K562 (cell line): ENCODE measurements around the gene HDAC7. TPM values are rescaled to one million over a fixed set of nuclear protein-coding genes. Genes with fewer than 3 reads are reported as not detected.
A peak's percentile ranks its signal among the peaks of the same experiment; 100 is the strongest.

ENCODE experiments used
- ATAC-seq: fragments of 200-7000 bp; cut with Tn5 transposase; 3 replicates; pipeline ENCODE4 v1.9.1; 2020; ENCODE audit warnings: moderate library complexity
- BruUV-seq: library from RNA; stranded (reverse); fragments of 400-500 nt; replicated peaks from 2 replicates; lab custom pipeline; 2021; lab: Mats Ljungman, UMichigan
- CTCF ChIA-PET: fragments of 300-600 bp; formaldehyde crosslinking; extraction: SDS; loops from one replicate; lab custom pipeline; 2021; ENCODE audit warnings: low intra/inter-chr PET ratio; lab: Yijun Ruan, JAX
- POLR2A ChIA-PET: fragments of 300-600, 350-650 bp; sonication (Branson Sonifier 250); formaldehyde crosslinking; extraction: SDS; loops from one replicate; lab custom pipeline; 2021; ENCODE audit warnings: antibody characterized with exemption, inconsistent platforms; lab: Yijun Ruan, JAX
- DNase-seq, 4 experiments: peaks; one replicate each; pipeline versions ENCODE4 v3.0.0 to v3.0.0-alpha.2; 2011 to 2018; ENCODE audit warnings: low spot score in 3 of 4, mixed read lengths in 3 of 4; ENCODE audit errors: extremely low read depth in 1 of 4
- FAIRE-seq: peaks from 2 replicates; lab custom pipeline; 2011; peaks lifted over from hg19 to GRCh38; lab: Jason Lieb, UNC
- H2AFZ ChIP-seq: 2 replicates; pipeline ENCODE4 v1.6.0; 2011; ENCODE audit warnings: low read depth, low read length, control low read depth, inconsistent platforms
- H3K27ac ChIP-seq: fragments of 200-600 bp; 3 replicates; pipeline ENCODE4 v1.8.0; 2011; ENCODE audit warnings: low read depth, mild to moderate bottlenecking, control low read depth, inconsistent platforms, low read length, moderate library complexity, mixed read lengths; ENCODE audit errors: extremely low read depth
- H3K27me3 ChIP-seq, 2 experiments: fragments of 300-600 bp in 1 of 2; 2 replicates in 1 of 2; 3 replicates in 1 of 2; pipeline versions ENCODE4 v1.6.0 to v1.8.0; 2011; ENCODE audit warnings: inconsistent platforms in 2 of 2, low read length in 2 of 2, mild to moderate bottlenecking in 1 of 2, mixed read lengths in 1 of 2, moderate library complexity in 1 of 2; ENCODE audit not compliant: control insufficient read depth in 2 of 2, insufficient read depth in 2 of 2
- H3K36me3 ChIP-seq: fragments of 300-600 bp; 3 replicates; pipeline ENCODE4 v1.8.0; 2011; ENCODE audit warnings: mild to moderate bottlenecking, low read length, inconsistent platforms; ENCODE audit not compliant: control insufficient read depth, insufficient read depth
- H3K4me1 ChIP-seq, 2 experiments: fragments of 200-600 bp in 1 of 2; replicated peaks in 1 of 2; 2 replicates in 1 of 2; 3 replicates in 1 of 2; pipeline versions ENCODE4 v1.5.1 to v1.8.0; 2011; ENCODE audit warnings: inconsistent platforms in 2 of 2, low read length in 2 of 2, mild to moderate bottlenecking in 1 of 2, mixed read lengths in 1 of 2, moderate library complexity in 1 of 2; ENCODE audit not compliant: control insufficient read depth in 2 of 2, insufficient read depth in 2 of 2
- H3K4me2 ChIP-seq: 2 replicates; pipeline ENCODE4 v1.6.1; 2011; ENCODE audit warnings: low read length, control low read depth, inconsistent platforms, mixed read lengths; ENCODE audit not compliant: insufficient read depth
- H3K4me3 ChIP-seq: fragments of 200-600 bp; sonication (generic), shearing (Covaris generic); 2 replicates; pipeline ENCODE4 v1.5.1; 2016; ENCODE audit warnings: control low read depth, inconsistent platforms
- H3K79me2 ChIP-seq: fragments of 200-600 bp; 3 replicates; pipeline ENCODE4 v1.8.0; 2011; ENCODE audit warnings: low read length, inconsistent platforms; ENCODE audit not compliant: control insufficient read depth, insufficient read depth
- H3K9ac ChIP-seq, 2 experiments: 2 replicates each; pipeline versions ENCODE4 v1.6.0 to v1.6.1; 2011; ENCODE audit warnings: low read depth in 2 of 2, low read length in 2 of 2, control low read depth in 1 of 2, inconsistent platforms in 1 of 2, mild to moderate bottlenecking in 1 of 2, mixed read lengths in 1 of 2; ENCODE audit not compliant: insufficient read depth in 1 of 2
- H3K9me1 ChIP-seq: one replicate; pipeline ENCODE4 v1.6.0; 2011; ENCODE audit warnings: inconsistent platforms, mild to moderate bottlenecking, low read length, moderate library complexity; ENCODE audit not compliant: control insufficient read depth, insufficient read depth
- H3K9me3 ChIP-seq: replicated peaks from 2 replicates; pipeline ENCODE4 v1.5.1; 2011; ENCODE audit warnings: low read depth, low read length, inconsistent platforms; ENCODE audit not compliant: control insufficient read depth, insufficient read depth
- H4K20me1 ChIP-seq: replicated peaks from 2 replicates; pipeline ENCODE4 v1.6.1; 2011; ENCODE audit warnings: low read length, inconsistent platforms, mixed read lengths; ENCODE audit not compliant: control insufficient read depth, insufficient read depth
- CREB3 ChIP-seq: fragments of 450-650 bp; conservative IDR thresholded peaks from 2 replicates; pipeline ENCODE4 v1.6.1; 2016; ENCODE audit warnings: missing genetic modification characterization, low read depth, mild to moderate bottlenecking, missing compliant biosample characterization, moderate library complexity
- FOXP1 ChIP-seq: sonication (generic); formaldehyde crosslinking; IDR thresholded peaks from 2 replicates; pipeline ENCODE4 v1.8.0; 2022; ENCODE audit warnings: mild to moderate bottlenecking, missing genetic modification reagents
- NR2C1 ChIP-seq, 2 experiments: fragments of 450-650 bp; IDR thresholded peaks; 2 replicates each; pipeline ENCODE4 v1.6.1; 2017; ENCODE audit warnings: mild to moderate bottlenecking in 2 of 2, antibody characterized with exemption in 1 of 2, inconsistent platforms in 1 of 2, missing compliant biosample characterization in 1 of 2, missing genetic modification characterization in 1 of 2
- ZNF263 ChIP-seq: sonication (generic); formaldehyde crosslinking; IDR thresholded peaks from 2 replicates; pipeline ENCODE4 v1.8.0; 2022; ENCODE audit warnings: mild to moderate bottlenecking, missing genetic modification reagents, borderline replicate concordance
- ZNF589 ChIP-seq: fragments of 200-800 bp; sonication (Bioruptor generic); IDR thresholded peaks from 2 replicates; pipeline ENCODE4 v1.6.1; 2016; ENCODE audit warnings: low read depth, missing genetic modification characterization, missing compliant biosample characterization
- WGBS: fragments of 100-300 bp; shearing (Covaris generic); methylation state at CpG from one replicate; pipeline ENCODE4 v1.1.6; 2016; ENCODE audit warnings: low coverage, mixed read lengths; ENCODE audit not compliant: insufficient coverage; ENCODE audit errors: missing lambda C conversion rate; 5-methylcytosine and 5-hydroxymethylcytosine counted together
- in situ Hi-C: fragments of 300-500 bp; cut with MboI; formaldehyde crosslinking; loops from 4 replicates; pipeline ENCODE4 v1.15.0; 2018; ENCODE audit warnings: inconsistent platforms, mixed read lengths
- intact Hi-C: fragments of 100-400 bp; cut with micrococcal nuclease; formaldehyde crosslinking; loops from 2 replicates; pipeline ENCODE4 v1.14.2; 2022
- polyA plus RNA-seq, 8 experiments: library from polyadenylated mRNA; depleted of rRNA in 4 of 8; stranded (reverse) in 5 of 8; unstranded in 3 of 8; fragments of >200 nt; fragmentation: Nextera tagmentation in 2 of 8; fragmentation: Illumina TruSeq in 1 of 8; extraction: Ambion mirVana in 2 of 8; extraction: Trizol in 1 of 8; gene quantifications; 2 replicates each; pipeline versions ENCODE4 v1.2.1 to v1.2.3, GENCODE V29; 2011 to 2014; ENCODE audit warnings: inconsistent platforms in 1 of 8, missing spikeins in 1 of 8
- total RNA-seq, 7 experiments: library from RNA; depleted of rRNA in 6 of 7; stranded (reverse); fragments of >200 nt in 6 of 7; fragmentation: Illumina TruSeq in 2 of 7; extraction: Trizol in 2 of 7; gene quantifications; 2 replicates each; pipeline versions ENCODE4 v1.2.1 to v1.2.3, GENCODE V29; 2011 to 2021; ENCODE audit warnings: low replicate concordance in 1 of 7
- TF ChIP-seq, protein P1 (sequence below): fragments of 250-450 bp; sonication (Bioruptor Pico); IDR thresholded peaks from 2 replicates; pipeline ENCODE4 v1.5.0; 2020; ENCODE audit warnings: mild to moderate bottlenecking, borderline replicate concordance

Gene HDAC7
- total and polyA plus RNA-seq, 9 of the 15 experiments (the other 6 are each of a cell fraction or from before 2014, with no cell fraction given), result 2.5 to 129 (median 31.1) TPM

GRCh38 chr12:47735649-47736048 lies 84.1 kb downstream of the HDAC7 start (continued):
- TF ChIP-seq, protein P1, sequence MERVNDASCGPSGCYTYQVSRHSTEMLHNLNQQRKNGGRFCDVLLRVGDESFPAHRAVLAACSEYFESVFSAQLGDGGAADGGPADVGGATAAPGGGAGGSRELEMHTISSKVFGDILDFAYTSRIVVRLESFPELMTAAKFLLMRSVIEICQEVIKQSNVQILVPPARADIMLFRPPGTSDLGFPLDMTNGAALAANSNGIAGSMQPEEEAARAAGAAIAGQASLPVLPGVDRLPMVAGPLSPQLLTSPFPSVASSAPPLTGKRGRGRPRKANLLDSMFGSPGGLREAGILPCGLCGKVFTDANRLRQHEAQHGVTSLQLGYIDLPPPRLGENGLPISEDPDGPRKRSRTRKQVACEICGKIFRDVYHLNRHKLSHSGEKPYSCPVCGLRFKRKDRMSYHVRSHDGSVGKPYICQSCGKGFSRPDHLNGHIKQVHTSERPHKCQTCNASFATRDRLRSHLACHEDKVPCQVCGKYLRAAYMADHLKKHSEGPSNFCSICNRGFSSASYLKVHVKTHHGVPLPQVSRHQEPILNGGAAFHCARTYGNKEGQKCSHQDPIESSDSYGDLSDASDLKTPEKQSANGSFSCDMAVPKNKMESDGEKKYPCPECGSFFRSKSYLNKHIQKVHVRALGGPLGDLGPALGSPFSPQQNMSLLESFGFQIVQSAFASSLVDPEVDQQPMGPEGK, result no peak
- TF ChIP-seq CREB3 (tag), result no peak
- TF ChIP-seq NR2C1 (IDR thresholded peaks at IDR 0.05), result no peak
- TF ChIP-seq NR2C1 (tag; IDR thresholded peaks at IDR 0.05), result no peak
- no peak for TF ChIP-seq ZNF589 (CRISPR knock-in tag)

- ChIA-PET CTCF (no interaction called here), POLR2A (interaction anchor here (0.8 kb wide), 1 partner anchor 669 kb away, joined by 3 read pairs; no protein-coding TSS in a partner anchor)
- no peak overlapping the region for H3K4me3 ChIP-seq
- H3K27me3 ChIP-seq, result no peaks in the 10 kb centered on the region
- no peak for ATAC-seq
- no peaks in the 10 kb centered on the region for H3K9me1 ChIP-seq
- no peaks in the 10 kb centered on the region for H3K36me3 ChIP-seq
- peaks cover 32 to 47% of the 10 kb centered on the region in 2 experiments for H3K4me1 ChIP-seq
- FAIRE-seq, result no peak
- no peak overlapping the region for H2AFZ ChIP-seq
- no peaks in the 10 kb centered on the region for H3K9me3 ChIP-seq
- peak overlapping the region in 1 of 2 experiments; percentile 67; a peak in 2 of 4 replicates for H3K9ac ChIP-seq
- in situ Hi-C loops (no loop called here), intact Hi-C loops (no loop called here)
- DNase-seq, result no peak
- H3K27ac ChIP-seq, result no peak overlapping the region
- H3K4me2 ChIP-seq, result no peak overlapping the region
- BruUV-seq, result no TSS peak
- H3K79me2 ChIP-seq, result no peaks in the 10 kb centered on the region
- H4K20me1 ChIP-seq, result no peaks in the 10 kb centered on the region
- WGBS, result 54% methylated on average over 12 of the region's 12 CpGs
- TF ChIP-seq FOXP1 (CRISPR knock-in tag) (no peak), ZNF263 (CRISPR knock-in tag) (0 out of 2 replicates have a peak, but pooled peaks have one; percentile 12)
These were observed 84.8 kb downstream of the HDAC7 start for GRCh38 chr12:47734725-47735480.
